OCI-M1 (cell line): ENCODE results near the gene MBD6.

ENCODE experiments used
- DNase-seq: peaks from one replicate; lab custom pipeline; 2025; lab: John Stamatoyannopoulos, UW

Gene MBD6

DNA sequence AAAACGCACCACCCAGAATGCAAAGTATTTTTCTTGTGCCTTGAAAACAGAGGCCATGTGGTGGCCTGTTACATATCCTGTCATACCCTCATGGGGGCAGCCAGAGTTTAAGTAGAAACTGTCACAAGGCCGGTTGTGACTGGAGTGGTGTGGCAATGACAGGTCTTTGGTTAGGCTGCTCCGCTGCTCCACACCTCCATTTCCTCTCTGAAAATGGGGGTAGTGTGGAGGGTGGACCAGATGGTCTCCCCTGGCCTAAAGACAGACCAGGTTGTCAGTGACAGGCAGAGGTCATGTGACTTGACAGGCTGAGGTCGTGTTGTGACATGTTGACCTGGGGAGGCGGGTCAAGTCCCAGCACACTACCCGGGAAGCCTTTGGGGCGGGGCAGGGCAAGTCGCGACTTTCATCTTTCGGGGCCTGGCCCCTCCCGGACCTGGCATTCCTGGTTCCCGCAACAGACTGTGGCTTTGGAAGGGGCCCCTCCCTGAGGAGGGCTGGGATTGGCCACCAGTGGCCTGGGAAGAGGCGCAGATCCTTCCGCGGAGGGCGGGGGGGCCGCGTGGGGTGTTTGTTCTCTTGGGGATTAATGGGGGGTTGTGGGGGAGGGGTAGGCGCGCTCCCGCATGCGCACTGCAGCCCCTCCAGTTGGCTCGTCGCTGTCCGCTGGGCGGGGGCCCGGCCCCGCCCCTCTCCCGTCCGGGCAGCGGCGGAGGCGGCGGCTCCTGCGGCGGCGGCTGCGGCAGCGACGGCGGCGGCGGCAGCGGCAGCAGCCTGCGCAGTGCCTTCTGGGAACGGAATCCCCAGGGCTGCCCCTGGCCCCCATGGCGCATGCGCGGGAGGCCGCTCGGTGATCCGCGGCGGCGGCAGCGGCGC is at the start of gene MBD6:
Gene MBD6 (plus strand): TSS at position 814 of the 876 bp plus-strand sequence. CDS start 1,480 bp downstream, outside the sequence.
- DNase-seq = peak; percentile 96

DNA sequence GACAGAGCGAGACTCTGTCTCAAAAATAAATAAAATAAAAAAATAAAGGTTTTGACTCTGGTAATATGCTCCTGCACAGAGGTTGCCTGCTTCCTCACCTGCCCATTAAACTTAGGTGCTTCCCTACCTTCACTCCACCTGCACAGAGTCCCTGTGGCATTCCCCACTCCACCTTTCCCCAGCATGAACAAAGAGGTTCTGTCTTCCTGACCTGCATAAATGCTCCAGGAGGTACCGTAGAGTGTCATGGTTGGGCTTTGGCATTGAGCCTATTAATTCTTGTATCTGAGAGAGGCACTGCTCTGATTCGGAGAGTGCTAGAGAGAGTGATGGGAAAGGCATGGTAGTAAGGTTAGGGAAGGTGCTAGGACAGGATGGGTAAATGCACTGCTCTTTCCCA is 49.2 kb upstream of the MBD6 start:
- no peak for DNase-seq

DNA sequence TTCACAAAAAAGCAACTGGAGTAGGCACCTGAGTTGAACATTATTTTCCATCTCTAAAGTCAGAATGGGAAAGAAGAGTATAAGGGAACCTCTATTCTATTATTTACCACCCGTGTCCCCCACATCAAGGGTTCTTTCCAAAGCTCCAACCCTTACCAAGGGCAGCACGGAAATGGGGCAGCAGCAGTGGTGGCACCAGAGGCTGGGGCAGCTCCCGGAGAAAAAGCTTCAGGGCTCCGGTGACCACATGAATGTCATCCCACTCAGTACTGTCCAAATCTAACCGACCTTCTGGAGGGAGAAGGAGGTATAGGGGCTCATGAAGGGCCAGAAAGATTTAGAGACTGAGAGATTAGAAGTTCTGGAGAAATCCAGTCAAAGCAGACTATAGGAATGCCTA is 48.7 kb upstream of the MBD6 start:
- no peak for DNase-seq

- DNase-seq = no peak
Observed at GRCh38 chr12:57474430-57474829, 48.2 kb upstream of the MBD6 start.

DNA sequence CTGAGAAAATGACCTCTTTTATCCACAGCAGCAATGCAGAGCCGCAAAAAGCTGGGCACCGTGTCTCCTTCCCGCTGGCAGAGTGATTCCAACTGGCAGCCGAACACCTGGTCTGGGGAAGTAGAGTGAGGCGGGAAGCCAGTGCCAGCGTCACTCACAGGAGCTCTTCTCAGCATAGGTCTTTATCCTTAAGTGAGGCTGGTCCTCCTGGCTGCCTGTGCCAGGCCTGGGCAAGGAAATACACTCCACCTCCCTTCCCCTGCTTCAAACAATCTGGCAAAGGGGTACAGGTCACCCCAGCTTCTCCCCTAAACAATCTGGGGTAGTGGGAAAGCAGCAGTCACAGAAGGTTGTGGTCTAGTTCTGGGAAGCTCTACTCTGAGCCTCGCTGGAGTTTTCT is 47.8 kb upstream of the MBD6 start:
- no peak for DNase-seq

- DNase-seq = no peak
Observed at GRCh38 chr12:57475271-57476161, 47.1 kb upstream of the MBD6 start.

DNA sequence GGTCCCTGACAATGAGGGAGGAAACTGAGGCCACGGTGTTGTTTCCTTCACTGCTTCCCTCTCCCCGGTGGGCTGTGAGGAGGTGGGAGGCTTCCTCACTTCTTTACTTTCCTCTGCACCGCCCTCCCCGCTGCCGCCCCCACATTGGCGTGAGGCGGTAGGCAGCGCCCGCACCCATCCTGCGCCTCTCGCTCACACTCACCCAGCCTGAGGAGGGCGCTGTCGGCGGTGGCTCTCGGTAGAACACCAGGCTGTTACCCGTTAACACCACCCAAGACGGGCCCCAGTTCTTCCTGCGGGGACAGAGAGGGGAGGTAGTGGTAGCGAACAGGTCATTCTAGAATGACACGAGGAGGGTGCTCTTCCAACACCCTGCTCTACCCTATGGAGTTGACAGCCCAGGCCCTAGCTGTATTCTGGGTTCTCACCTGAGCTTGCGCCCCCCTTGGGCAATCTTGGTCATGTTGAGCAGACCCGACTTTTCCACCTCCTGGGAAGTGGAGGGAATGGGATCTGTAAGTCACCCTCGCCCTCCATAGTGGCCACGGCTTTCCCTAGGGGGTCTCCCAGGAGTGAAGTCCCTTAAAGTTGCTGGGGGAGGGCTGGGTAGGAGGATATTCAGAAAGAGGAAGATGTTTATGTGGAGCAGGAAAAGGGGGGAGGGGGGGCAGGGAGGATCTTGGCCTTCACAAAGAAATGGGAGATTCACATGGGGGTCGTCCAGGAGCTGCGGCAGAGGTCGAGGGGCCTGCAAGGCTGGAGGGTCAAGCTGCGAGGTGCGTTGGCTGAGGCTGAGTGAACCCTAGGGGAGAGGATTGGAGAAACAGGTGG is 46.2 kb upstream of the MBD6 start:
- DNase-seq = no peak

DNA sequence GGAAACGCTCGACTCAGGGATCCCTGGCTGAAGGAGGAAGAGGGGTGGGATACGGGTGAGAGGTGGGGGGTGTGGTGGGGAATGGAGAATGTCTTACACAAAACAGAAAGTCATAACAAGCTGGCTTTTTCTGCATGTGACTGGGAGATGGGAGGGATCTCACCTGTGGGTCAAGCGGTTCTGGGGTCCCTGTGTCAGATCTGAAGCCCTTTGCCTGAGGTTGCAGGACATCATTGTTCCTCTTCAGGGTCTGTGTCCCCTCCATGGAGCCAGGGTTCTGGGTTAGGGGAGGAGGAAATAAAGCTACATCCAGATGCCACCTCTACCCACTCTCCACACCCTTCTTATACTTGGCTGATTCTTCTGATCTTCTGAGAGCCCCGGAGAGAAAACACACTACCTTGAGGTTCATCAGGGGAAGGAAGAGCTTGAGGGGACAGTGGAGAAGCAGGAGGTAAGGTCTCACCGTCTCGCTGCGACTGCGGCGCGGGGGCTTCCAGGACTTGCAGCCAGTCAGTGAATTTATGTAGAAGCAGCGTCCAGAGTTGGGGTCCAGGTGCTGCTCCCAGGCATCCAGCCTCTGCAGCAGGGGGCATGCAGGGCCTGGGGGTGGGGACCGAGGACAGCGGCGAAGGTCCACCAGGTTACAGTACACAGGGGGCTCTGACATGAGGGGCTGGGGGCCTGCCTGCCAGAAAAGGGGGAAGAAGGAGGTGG is 45.5 kb upstream of the MBD6 start:
- no peak for DNase-seq

GRCh38 chr12:57477710-57478681 is 44.6 kb upstream of the MBD6 start:
- peak; percentile 66 for DNase-seq

- no peak for DNase-seq
Observed at GRCh38 chr12:57479043-57479375, 43.6 kb upstream of the MBD6 start.

DNA sequence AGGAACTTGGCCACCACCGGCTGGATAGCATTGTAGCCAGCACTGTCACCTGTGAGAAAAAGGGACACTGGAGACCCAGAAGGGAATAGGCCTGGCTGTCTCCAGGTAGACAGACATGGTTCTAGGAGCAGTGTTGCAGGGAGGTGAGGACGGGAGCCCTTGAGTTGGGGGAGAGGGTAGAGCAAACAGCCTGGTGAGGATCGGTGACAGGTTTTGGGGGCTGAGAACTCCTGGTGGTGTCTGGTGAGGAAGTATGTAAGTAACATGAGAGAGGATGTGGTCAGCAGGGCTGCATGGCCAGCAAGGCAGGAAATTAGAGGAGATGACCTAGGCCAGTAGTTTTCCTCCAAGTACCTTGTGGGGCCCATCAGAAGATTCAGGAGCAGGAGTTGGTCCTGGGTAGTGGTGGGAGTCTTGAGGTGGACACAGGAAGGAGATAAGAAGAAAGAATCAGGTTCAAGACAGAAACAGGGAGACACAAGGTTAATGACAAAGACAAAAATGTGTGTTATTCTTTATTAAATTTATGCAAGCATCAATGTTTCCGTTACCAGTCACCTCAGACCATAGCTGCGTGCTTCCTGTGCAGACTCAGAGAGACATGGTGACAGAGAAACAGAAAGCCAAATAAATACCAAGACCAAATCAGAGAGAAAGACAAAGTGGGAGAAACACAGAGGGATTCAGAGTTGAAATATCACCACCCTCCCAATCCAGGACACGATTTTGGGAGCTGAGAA is 43.1 kb upstream of the MBD6 start, which contains the start of gene ARHGAP9:
Gene ARHGAP9 (minus strand): TSS at position 491 of the 740 bp plus-strand sequence. CDS start 460 bp downstream, at position 31.
- DNase-seq = no peak

- DNase-seq = no peak
Observed at GRCh38 chr12:57481671-57482070, 41.0 kb upstream of the MBD6 start.

DNA sequence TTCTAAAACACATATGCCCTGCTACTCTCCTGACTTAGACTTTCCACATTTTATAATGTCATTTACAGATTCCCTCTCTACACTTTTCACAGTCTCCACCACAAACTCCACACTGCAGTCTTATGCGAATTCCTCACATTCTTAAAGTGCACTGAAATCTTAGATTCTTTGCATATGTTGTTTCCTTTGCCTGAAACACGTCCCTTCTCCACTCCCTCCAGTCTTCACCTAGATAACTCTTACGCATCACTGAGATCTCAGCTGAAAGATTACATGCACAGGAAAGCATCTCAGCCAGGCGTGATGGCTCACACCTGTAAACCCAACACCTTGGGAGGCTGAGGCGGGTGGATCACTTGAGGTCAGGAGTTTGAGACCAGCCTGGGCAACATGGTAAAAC is 39.2 kb upstream of the MBD6 start:
- no peak for DNase-seq

- no peak for DNase-seq
Observed at GRCh38 chr12:57485695-57486094, 36.9 kb upstream of the MBD6 start.

GRCh38 chr12:57487055-57487596 is 35.5 kb upstream of the MBD6 start:
- DNase-seq = no peak

DNA sequence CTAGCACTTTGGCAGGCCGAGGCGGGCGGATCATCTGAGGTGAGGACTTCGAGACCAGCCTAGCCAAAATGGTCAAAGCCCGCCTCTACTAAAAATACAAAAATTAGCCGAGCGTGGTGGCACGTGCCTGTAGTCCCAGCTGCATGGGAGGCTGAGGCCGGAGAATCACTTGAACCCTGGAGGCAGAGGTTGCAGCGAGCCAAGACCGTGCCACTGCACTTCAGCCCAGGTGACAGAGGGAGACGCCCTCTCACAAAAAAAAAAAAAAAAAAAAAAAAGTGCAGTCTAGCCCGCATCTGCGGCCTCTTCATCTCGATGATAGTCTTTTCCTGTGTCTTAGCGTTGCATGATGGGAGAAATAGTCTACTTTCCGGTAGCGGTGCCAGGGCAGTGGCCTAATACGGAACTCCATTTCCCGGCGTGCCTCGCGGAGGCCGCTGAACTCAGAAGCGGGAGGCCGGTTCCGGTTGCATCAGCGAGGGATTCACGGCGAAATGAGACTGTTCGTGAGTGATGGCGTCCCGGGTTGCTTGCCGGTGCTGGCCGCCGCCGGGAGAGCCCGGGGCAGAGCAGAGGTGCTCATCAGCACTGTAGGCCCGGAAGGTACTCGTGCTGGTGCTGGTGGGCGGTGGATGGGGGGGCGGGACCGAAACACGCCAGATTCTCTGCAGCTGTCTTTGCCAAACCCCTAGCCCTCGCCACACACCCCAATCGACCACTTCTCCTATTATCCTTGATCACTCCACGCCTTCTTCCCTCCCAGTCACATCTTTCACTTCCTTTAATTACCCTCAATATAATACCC is 34.8 kb upstream of the MBD6 start, which contains the start of gene MARS1:
Gene MARS1 (plus strand): TSS at position 472 of the 805 bp plus-strand sequence. CDS start 23 bp downstream, at position 495.
- peak; percentile 99 for DNase-seq

GRCh38 chr12:57488402-57489156 is 34.0 kb upstream of the MBD6 start:
- DNase-seq = no peak
